Measurements from ENCODE around the gene TARM1.

- TF ChIP-seq EZH2 (IDR thresholded peaks at IDR 0.05; ENCODE audit: borderline replicate concordance, low read length) (no peak), CTCF (conservative IDR thresholded peaks at IDR 0.05 in 1 of 2, IDR thresholded peaks at IDR 0.05 in 1 of 2; ENCODE audit: extremely low read depth in 1 of 2, insufficient read depth in 1 of 2, low read depth in 1 of 2, low read length in 2 of 2) (no peak)
These were observed 56.5 kb downstream of the TARM1 start for GRCh38 chr19:54024660-54025059.
